Pulmonary artery endothelial cell (primary cell): ENCODE results near the gene SIX4. TPM values are rescaled to one million over a fixed set of nuclear protein-coding genes. Genes with fewer than 3 reads are reported as not detected.

Source experiments
- DNase-seq: peaks from one replicate; pipeline ENCODE4 v3.0.0-alpha.2; 2011; ENCODE audit warnings: low read depth, low spot score
- total RNA-seq: library from RNA; depleted of rRNA; stranded (reverse); fragments of >200 nt; gene quantifications from 2 replicates; pipeline ENCODE4 v1.2.3, GENCODE V29; 2014

SIX4 gene
- total RNA-seq, 1 donor from 2014 or later = 3.2 TPM

DNA sequence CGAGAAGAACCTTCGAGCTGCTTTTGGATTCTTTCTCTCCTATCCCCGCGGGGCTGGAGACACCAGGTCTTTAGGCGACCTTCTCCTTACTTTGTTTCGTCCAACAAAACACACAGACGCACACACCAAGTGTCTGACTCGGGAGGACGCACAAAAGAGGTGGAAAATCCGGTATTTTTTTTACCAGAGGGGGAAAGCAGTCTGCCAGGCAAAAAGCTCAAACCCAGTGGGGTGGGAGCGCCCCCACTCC is 2.1 kb downstream of the SIX4 start:
- no peak for DNase-seq

DNA sequence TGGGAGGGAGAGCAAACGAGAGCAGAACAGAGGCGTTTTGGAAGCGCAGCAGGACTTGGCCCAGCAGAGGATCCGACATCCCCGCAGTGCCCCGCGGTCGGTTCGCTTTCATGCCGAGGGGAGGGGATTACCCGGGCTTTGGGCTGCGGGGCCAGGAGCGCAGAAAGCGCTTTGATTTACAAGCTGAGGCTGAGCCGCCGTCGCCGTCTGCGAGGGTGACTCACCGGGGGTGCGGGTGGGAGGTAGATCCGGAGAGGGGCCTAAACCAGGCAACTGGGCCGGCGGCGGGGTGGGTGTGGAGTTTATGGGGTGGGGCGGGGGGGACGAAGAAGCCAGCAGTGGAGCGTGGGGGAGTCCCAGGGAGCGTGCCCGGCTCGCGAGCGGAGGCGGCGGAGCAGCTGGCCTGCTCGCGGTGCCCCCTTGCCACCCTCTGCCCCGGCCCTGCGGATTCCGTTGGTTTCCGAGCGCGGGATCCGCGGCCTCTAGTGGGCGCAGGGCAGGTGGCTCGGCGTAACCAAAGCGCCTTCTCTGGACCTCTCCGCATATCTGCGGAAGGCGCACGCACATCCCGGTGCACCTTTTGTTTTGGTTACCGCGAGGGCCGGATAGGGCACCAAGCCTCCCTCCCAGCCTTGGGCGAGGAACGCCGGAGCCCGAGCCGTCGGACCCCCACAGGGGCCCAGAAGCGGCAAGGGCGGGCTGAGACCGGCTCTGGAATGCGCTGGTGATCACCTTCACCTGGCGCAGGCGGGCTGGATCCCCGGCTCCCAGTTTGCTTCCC is 2.6 kb downstream of the SIX4 start:
- no peak for DNase-seq

- no peak for DNase-seq
These were observed 3.2 kb downstream of the SIX4 start for GRCh38 chr14:60720962-60721325.

- no peak for DNase-seq
These were observed 3.8 kb downstream of the SIX4 start for GRCh38 chr14:60720391-60720790.

DNA sequence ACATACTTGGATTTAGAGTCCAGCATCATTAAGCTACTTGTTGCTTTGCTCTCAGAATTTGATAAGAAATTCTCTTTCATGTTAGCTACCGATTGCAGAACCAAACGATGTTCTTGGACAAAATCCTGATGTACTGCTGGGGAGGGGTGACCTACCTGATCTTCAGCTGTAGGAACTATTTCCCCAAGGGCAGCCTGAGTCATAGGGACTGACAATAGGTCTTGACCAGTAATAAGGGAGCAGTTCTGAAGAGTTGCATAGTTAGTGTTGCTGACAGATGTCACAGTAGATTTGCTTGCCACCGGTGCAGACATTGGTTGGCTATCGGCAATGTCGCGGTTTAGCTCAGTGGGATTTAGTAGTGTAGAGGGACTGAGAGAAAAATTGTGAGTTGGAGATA is 10.6 kb downstream of the SIX4 start:
- DNase-seq = no peak

GRCh38 chr14:60710494-60710893 is 13.7 kb downstream of the SIX4 start:
- DNase-seq = no peak

DNA sequence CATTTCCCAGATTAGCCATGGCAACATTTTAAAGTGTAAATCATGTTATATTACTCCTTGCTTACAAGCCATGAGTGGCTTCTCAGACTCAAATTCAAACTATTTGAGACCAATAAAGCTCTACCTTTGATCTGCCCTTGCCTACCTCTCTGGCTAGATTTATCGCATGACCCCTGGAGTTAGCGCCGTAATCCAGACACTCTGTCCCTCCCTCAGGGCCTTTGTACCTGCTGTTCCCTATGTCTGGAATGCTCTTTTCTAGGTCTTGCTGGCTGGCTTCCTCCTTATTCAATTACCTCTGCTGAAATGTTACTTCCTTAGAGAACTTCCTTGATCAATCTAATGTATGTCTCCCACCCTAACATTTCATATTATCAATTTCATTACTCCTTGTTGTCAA is 16.3 kb downstream of the SIX4 start:
- no peak for DNase-seq

DNA sequence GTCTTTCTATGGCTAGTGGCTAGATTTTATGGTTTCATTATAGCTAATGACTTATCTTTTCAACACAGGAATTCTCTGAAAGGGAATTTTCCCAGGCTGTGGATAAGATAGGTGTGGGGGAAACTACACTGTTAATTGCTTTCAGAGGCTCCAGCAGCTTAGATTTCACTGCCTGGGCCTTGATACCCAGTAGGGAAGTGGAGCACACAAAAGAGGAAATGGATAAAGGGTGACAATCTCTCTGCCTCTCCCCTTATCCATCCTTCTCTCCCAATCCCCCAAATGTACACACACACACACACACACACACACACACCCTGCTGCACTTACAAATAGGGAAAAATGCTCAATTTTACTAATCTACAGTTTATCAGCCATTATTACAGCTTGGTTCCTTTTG is 19.1 kb downstream of the SIX4 start:
- no peak for DNase-seq

- DNase-seq = no peak
These were observed 23.6 kb downstream of the SIX4 start for GRCh38 chr14:60700598-60700997.

DNA sequence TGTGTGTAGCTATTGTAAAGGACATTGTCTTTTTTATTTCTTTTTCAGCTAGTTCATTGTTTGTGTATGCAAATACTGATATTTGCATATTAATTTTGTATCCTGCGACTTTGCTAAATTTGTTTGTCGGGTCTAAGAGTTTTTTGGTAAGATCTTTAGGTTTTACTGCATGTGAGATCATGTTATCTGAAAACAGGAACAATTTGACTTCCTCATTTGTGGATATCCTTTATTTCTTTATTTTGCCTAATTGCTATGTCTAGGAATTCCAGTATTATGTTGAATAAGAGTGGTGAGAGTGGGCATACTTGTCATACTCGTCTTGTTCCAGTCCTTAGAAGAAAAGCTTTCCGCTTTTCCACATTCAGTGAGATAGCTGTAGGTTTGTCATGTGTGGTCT is 28.8 kb downstream of the SIX4 start:
- DNase-seq = no peak

DNA sequence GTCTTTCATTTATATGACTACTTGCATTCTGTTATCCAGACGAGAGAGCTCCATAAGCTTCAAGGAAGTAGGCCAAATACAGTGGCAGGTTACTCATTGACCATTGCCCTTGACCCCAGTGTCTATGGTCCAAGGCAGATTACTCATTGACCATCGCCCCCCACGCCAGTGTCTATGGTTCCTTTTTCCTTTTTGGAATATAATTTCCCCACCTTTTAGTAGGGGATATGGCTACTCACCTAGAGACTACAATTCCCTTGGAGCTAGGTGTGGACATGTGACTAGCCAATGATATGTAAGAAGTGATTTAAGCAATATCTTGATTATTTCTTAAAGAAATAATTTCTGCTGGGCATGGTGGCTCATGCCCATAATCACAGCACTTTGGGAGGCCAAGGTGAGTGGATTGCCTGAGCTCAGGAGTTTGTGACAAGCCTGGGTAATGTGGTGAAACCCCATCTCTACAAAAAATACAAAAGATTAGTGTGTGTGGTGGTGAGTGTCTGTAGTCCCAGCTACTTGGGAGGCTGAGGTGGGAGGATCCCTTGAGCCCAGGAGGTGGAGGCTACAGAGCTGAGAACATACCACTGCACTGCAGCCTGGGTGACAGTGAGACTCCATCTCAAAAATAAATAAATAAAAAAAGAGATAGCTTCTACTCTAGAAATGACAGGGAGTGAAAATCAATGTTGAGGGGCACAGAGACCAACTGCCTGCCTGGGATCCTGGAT is 32.6 kb downstream of the SIX4 start:
- no peak for DNase-seq

GRCh38 chr14:60686865-60687264 is 37.3 kb downstream of the SIX4 start:
- no peak for DNase-seq

DNA sequence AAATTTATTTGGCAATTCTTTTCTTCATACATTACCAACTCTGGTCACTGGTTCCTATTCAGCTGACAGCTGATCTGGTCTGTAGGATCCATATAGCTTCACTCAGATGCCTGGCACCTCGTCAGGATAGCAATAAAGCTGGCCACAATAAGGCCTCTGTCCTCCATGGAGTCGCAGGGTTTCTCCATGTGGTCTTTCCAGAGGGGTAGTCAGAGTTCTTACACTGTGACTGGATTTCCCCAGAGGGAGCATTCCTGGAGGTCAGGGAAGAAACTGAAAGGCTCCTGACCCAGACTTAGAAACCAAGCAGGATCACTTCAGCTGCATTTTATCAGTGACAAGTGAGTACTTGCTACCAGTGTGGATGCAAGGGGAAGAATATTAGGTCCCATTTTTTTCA is 39.9 kb downstream of the SIX4 start:
- DNase-seq = no peak

DNA sequence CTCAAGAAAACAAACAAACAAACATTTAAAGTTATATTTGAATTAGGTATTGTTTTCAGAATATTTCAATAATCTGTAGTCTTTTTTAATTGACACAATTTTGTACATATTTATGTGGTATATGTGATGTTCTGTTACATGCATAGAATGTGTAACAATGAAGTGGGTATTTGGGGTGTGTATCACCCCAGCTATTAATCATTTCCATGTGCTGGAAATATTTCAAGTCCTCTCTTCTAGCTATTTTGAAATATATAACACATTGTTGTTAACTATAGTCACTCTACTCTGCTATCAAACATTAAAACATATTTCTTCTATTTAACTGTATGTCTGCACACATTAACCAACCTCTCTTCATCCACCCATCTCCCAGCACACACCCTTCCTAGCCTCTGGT is 42.9 kb downstream of the SIX4 start:
- DNase-seq = no peak

DNA sequence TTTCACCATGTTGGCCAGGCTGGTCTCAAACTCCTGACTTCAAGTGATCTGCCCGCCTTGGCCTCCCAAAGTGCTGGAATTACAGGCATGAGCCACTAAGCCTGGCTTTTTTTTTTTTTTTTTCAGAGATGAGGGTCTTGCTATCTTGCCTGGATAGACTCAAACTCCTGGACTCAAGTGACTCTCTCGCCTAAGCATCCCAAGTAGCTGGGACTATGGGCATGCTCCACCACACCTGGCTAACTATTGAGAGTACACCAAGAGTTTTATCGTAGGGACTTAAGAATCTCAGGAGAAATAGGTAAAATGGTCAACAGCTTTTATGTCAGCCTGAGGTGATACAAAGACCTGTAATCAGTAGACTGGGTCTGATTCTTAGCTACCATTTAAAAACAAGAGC is 43.6 kb downstream of the SIX4 start:
- DNase-seq = no peak

GRCh38 chr14:60679566-60680258 is 44.4 kb downstream of the SIX4 start:
- no peak for DNase-seq

DNA sequence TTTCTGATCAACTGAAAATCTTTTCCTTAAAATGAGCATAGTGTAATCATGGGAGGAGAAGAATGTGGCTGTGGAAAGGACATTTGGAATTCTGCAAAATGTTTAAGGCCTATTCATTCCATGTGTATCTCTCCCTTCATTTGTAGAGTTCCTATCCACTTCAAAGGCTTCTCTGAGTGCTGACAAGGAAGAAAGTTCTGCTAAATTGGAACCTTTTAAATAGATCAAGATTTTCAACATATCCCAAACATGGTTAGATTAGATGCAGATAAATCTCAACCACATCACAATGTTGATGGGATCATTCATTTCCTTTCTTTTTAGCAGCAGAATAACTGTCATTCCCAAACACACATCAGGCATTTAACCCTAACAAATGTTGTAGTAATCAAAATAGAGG is 46.5 kb downstream of the SIX4 start:
- no peak for DNase-seq

- DNase-seq = no peak
These were observed 53.2 kb downstream of the SIX4 start for GRCh38 chr14:60670989-60671388.

- DNase-seq = no peak
These were observed 55.6 kb downstream of the SIX4 start for GRCh38 chr14:60668431-60669112.

DNA sequence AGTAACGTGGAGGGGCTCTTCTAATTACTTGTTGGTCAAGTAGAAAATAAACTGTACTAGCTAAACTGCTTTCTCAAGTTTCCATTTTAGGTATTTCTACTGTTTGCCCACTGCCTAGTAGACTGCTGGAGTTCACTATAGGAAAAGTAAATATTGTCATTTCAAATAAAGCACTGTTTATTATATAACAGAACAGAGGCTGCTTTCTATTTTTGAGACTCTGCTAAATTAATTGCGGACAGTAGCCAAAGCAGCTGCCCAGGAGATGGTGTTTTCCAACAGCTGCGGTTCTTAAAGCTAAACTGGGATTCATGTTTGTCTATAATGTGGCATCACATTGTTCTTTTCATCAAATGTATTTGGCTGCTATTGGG is 59.0 kb downstream of the SIX4 start:
- no peak for DNase-seq

GRCh38 chr14:60662982-60663381 is 61.2 kb downstream of the SIX4 start:
- DNase-seq = no peak

- no peak for DNase-seq
These were observed 62.4 kb downstream of the SIX4 start for GRCh38 chr14:60661721-60662120.
